DOHH2 (cell line): ENCODE data around the gene MEF2A.

Source experiments
- H3F3A ChIP-seq: fragments of 200-600 bp; sonication (generic), shearing (Covaris generic); 2 replicates; pipeline ENCODE4 v1.6.0; 2016; ENCODE audit warnings: antibody characterized with exemption, mild to moderate bottlenecking; ENCODE audit not compliant: control insufficient read depth, insufficient read depth
- H3K27ac ChIP-seq: fragments of 200-600 bp; sonication (generic); 2 replicates; pipeline ENCODE4 v1.5.1; 2014; ENCODE audit warnings: low read depth, mild to moderate bottlenecking, low read length, moderate library complexity
- H3K27me3 ChIP-seq: fragments of 200-600 bp; sonication (generic); 2 replicates; pipeline ENCODE4 v1.6.1; 2014; ENCODE audit warnings: mild to moderate bottlenecking, low read length, mixed read lengths; ENCODE audit not compliant: control insufficient read depth
- H3K36me3 ChIP-seq: fragments of 200-600 bp; sonication (generic); 2 replicates; pipeline ENCODE4 v1.6.1; 2014; ENCODE audit warnings: mild to moderate bottlenecking, low read length, moderate library complexity, mixed read lengths; ENCODE audit not compliant: control insufficient read depth
- H3K4me1 ChIP-seq: fragments of 200-600 bp; sonication (generic); 2 replicates; pipeline ENCODE4 v1.6.1; 2014; ENCODE audit warnings: mild to moderate bottlenecking, low read length, mixed read lengths; ENCODE audit not compliant: control insufficient read depth
- H3K4me2 ChIP-seq: fragments of 200-600 bp; sonication (generic); 2 replicates; pipeline ENCODE4 v1.6.0; 2014; ENCODE audit warnings: mild to moderate bottlenecking, low read length, moderate library complexity
- H3K4me3 ChIP-seq: fragments of 200-600 bp; sonication (generic); 2 replicates; pipeline ENCODE4 v1.5.1; 2014; ENCODE audit warnings: mild to moderate bottlenecking, low read length, mixed read lengths
- H3K79me2 ChIP-seq: fragments of 200-600 bp; sonication (generic); 2 replicates; pipeline ENCODE4 v1.6.1; 2014; ENCODE audit warnings: mild to moderate bottlenecking, low read length, mixed read lengths; ENCODE audit not compliant: control insufficient read depth
- H3K9me2 ChIP-seq: fragments of 200-600 bp; sonication (generic); replicated peaks from 2 replicates; pipeline ENCODE4 v1.6.1; 2014; ENCODE audit warnings: mild to moderate bottlenecking, low read length, mixed read lengths; ENCODE audit not compliant: control insufficient read depth
- H3K9me3 ChIP-seq: fragments of 200-600 bp; sonication (generic); 2 replicates; pipeline ENCODE4 v1.6.1; 2014; ENCODE audit warnings: antibody characterized with exemption, low read length, mixed read lengths; ENCODE audit not compliant: control insufficient read depth, insufficient read depth
- H4K20me1 ChIP-seq: fragments of 200-600 bp; sonication (generic); 2 replicates; pipeline ENCODE4 v1.6.0; 2014; ENCODE audit warnings: low read depth, mild to moderate bottlenecking, antibody characterized with exemption, low read length, moderate library complexity; ENCODE audit not compliant: control insufficient read depth, insufficient read depth
- CTCF ChIP-seq: fragments of 200-600 bp; sonication (generic); IDR thresholded peaks from one replicate; pipeline ENCODE4 v1.5.1; 2014; ENCODE audit warnings: antibody characterized with exemption, mild to moderate bottlenecking, low read depth, low read length; ENCODE audit not compliant: poor library complexity, severe bottlenecking
- EZH2phosphoT487 ChIP-seq: fragments of 200-600 bp; sonication (generic); IDR thresholded peaks from 2 replicates; pipeline ENCODE4 v1.6.1; 2017; ENCODE audit warnings: borderline replicate concordance, mild to moderate bottlenecking, antibody characterized with exemption, low read length, moderate library complexity, mixed read lengths

Gene MEF2A

GRCh38 chr15:99683000-99683670 is 117.4 kb downstream of the MEF2A start:
- Histone ChIP-seq H4K20me1 (no peaks in the 10 kb centered on the region), H3F3A (peaks cover 27% of the 10 kb centered on the region), H3K4me1 (peaks cover 27% of the 10 kb centered on the region), H3K9me2 (no peaks in the 10 kb centered on the region), H3K27ac (peak overlapping the region; percentile 61), H3K4me3 (peak overlapping the region; percentile 22), H3K36me3 (peaks cover 79% of the 10 kb centered on the region), H3K79me2 (peaks cover 32% of the 10 kb centered on the region), H3K27me3 (no peaks in the 10 kb centered on the region), H3K4me2 (peak overlapping the region; percentile 59), H3K9me3 (peaks cover 12% of the 10 kb centered on the region; the same call in 1 of the 2 replicates)
- TF ChIP-seq EZH2phosphoT487 (no peak), CTCF (no peak)

DNA sequence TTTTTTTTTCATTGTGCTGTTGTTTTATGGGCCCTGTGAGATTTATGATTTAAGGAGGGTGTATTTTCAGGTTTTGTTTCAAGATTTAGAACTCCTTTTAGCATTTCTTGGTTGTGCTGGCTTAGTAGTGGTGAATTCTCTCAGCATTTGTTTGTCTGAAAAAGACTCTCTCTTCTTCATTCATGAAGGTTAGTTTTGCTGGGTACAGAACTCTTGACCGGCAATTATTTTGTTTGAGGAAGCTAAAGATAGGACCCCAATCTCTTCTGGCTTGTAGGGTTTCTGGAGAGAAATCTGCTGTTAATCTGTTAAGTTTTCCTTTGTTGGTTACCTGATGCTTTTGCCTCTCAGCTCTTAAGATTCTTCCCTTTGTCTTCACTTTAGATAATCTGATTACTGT is 120.5 kb downstream of the MEF2A start:
- TF ChIP-seq EZH2phosphoT487 (no peak), CTCF (no peak)
- peaks cover 12% of the 10 kb centered on the region; the same call in 1 of the 2 replicates for H3K9me3 ChIP-seq
- peaks cover 22% of the 10 kb centered on the region for H3K4me1 ChIP-seq
- peaks cover 78% of the 10 kb centered on the region for H3K36me3 ChIP-seq
- H3K27me3 ChIP-seq, result no peaks in the 10 kb centered on the region
- H3K4me3 ChIP-seq, result no peak overlapping the region
- no peaks in the 10 kb centered on the region for H4K20me1 ChIP-seq
- peaks cover 17% of the 10 kb centered on the region; the same call in 1 of the 2 replicates for H3F3A ChIP-seq
- H3K9me2 ChIP-seq, result no peaks in the 10 kb centered on the region
- H3K27ac ChIP-seq, result no peak overlapping the region
- no peak overlapping the region for H3K4me2 ChIP-seq
- H3K79me2 ChIP-seq, result peaks cover 32% of the 10 kb centered on the region

DNA sequence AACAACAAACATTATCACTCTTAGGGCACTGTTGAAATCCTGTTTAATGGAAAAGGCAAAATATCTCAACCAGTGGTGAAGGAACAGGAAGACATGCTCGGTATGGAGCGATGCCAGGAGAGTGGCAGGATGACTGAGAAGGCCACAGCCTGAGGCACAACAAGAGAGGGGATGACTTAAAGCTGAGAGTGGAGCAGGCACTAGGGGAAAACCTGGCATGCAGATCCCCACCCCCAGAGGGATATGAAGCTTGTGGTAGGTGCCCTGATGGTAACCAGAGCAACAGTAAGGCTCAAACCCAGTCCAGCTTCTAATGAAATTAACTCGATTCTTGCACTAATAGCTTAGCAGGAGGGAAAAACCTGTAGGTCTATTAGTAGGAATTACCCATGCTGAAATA is 127.0 kb downstream of the MEF2A start:
- no peaks in the 10 kb centered on the region for H3K4me1 ChIP-seq
- no peaks in the 10 kb centered on the region for H4K20me1 ChIP-seq
- peaks cover 73% of the 10 kb centered on the region for H3K36me3 ChIP-seq
- no peak for TF ChIP-seq CTCF
- TF ChIP-seq EZH2phosphoT487, result no peak
- no peaks in the 10 kb centered on the region for H3K9me3 ChIP-seq
- H3K27ac ChIP-seq, result no peak overlapping the region
- H3K79me2 ChIP-seq, result no peaks in the 10 kb centered on the region
- H3K4me2 ChIP-seq, result no peak overlapping the region
- H3F3A ChIP-seq, result peaks cover 4% of the 10 kb centered on the region; the same call in 1 of the 2 replicates
- no peak overlapping the region for H3K4me3 ChIP-seq
- no peaks in the 10 kb centered on the region for H3K9me2 ChIP-seq
- no peaks in the 10 kb centered on the region for H3K27me3 ChIP-seq
